ENCODE results near the gene ERFL.

The ERFL gene

DNA sequence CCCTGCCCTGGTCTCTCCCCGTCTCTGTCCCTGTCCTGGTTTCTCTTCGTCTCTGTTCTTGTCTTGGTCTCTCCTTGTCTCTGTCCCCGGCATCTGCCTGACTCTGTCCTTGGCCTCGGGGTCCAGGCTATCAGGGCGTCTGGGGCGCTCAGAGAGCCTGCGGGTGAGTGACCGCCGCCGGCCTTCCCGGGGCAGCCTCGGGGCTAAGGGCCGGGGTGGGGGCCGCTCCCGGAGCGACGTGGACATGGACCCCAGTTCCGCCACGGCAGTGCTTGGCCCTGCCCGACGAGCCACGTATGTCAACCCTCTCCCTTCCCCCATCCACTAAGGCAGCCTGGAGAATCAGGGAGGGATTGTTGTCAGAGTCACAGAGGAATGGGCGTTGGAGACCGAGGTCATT, 30.4 kb downstream of the ERFL start:
- DNase-seq (ENCODE audit: low read depth in 2 of 2): no peak

DNA sequence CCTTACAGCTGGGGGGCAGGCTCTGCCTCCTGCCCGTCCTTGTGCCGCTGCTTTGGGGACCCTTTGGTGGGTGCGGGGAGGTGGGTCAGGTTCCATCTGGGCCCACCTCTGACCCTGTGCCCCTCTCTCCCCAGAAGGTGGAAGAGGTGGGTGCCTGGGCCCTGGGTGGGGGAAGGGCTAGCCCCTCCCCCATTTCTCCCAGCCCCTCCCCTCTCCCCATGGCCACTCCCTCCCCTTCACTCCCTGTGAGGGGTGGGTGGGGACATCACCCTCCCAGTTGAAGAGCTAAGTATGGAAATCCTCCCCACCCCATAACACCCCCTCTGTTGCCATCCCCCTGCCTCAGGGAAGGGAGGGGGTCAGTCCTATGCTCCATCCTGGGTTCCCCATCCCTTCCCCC, 31.1 kb downstream of the ERFL start:
- no peak for DNase-seq (ENCODE audit: low read depth in 2 of 2)

DNA sequence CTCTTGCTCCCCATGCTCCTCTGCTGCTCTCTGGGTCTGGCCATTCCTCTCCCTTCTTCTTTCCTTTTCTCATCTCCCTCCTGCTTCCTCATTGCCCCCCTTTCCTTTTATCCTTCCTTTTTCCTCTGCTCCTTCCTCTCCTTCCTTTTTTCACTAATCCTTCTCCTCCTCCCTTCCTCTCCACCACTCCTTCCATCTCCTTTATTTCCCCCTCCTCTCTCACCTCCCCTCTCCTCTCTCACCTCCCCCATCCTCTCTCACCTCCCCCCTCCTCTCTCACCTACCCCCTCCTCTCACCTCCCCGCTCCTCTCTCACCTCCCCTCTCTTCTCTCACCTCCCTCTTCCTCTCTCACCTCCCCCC, 31.7 kb downstream of the ERFL start:
- no peak for DNase-seq (ENCODE audit: low read depth in 2 of 2)

GRCh38 chr19:41895745-41896580, 32.3 kb downstream of the ERFL start:
- DNase-seq (ENCODE audit: low read depth in 2 of 2): no peak

- no peak for DNase-seq (ENCODE audit: low read depth in 2 of 2)
These were observed 33.9 kb downstream of the ERFL start for GRCh38 chr19:41894350-41894749.

GRCh38 chr19:41893899-41894298, 34.4 kb downstream of the ERFL start:
- no peak for DNase-seq (ENCODE audit: low read depth in 2 of 2)

GRCh38 chr19:41892173-41892902, 35.9 kb downstream of the ERFL start:
- no peak for DNase-seq (ENCODE audit: low read depth in 2 of 2)

- no peak for DNase-seq (ENCODE audit: low read depth in 2 of 2)
These were observed 37.3 kb downstream of the ERFL start for GRCh38 chr19:41890936-41891335.

DNA sequence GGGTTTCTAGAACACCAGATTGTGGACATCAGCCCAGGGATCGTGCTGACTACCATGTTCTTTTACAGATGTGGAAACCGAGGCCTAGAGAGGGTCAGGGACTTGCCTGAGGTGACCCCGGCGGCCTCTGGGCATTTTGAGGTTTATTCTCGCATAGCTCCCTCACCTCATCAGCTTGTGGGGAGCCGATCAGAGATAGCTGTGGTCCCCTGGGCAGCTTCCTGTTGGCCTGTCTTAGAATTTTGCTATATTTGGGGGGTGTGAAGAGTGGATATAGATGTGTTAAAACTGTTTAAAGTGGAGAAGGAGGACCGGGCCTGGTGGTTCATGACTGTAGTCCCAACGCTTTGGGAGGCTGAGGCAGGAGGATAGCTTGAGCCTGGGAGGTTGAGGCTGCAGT, 38.4 kb downstream of the ERFL start:
- no peak for DNase-seq (ENCODE audit: low read depth in 2 of 2)

GRCh38 chr19:41888926-41889325, 39.3 kb downstream of the ERFL start:
- DNase-seq (ENCODE audit: low read depth in 2 of 2): no peak

DNA sequence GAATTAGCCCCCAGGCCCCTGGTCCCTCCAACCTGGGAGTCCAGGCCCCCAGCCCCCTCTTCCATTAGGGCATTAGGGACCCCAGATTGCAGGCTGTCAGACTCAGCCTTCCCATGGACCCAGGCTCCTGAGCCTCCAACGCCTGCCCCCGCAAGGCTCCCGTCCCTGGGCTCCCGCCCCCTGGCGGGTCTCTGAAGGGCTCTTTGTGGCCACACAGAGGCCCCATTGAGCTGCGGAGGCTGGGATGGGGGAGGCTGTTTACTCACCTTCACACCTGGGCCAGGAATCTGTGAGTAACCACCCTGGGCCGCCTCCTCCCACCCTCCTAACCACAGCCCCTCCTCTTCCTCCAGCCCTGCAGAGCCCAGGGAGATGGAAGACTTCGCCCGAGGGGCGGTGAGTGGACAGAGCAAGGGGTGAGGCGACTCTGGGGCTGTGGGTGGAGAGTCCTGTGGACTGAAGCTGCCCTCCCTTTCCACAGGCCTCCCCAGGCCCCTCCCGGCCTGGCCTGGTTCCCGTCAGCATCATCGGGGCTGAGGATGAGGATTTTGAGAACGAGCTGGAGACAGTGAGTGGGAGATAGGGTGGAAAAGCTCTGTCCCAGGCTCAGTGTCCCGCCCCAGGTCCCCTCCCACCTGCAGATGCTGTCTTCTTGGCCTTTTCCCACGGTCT, 40.4 kb downstream of the ERFL start:
- DNase-seq (ENCODE audit: low read depth in 2 of 2): peak; percentile 82 to 85

DNA sequence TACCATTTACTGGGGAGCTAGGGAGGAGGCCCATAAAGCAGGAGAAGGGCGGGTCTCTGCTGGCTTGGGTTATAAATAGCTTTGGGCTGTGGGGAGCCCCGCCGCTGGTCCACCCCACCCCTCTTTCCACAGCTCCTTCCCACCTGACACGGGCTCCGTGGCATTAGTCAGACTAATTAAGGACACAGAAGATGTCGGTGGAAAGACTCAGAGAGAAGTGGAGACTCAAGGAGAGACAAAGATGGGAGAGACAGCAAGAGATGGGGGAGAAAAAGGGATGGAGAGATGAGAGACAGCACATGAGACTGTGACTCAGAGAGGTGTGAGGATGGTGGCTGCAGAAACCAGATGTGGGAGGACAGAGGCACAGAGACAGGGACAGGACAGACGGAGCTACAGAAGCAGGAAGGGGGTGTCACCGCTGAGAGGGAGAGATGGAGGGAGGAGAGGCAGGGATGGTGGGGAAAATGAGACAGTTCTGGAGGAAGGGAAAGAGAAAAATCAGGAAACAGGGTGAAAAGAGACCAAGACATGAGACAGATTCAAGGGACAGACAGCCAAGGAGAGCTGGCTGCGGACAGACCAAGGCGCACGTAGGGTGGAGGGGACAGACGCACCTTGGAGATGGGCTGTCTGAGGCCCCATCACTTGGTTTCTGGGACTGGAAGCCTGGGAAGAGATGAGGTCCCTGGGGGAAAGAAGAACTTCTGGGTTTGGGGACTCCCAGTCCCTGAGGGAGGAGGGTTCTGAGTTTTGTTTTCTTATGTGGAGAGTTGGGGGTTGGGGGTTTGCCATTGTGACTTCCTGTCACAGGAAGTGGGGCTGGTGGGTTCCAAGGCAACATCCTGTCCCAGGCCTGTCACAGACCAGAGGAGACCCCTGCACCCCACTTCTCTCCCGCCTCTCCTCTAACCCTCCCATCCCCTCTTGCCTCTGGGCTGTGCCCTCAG, 41.2 kb downstream of the ERFL start:
- DNase-seq (ENCODE audit: low read depth in 2 of 2): peak in 1 of 2 donors; percentile 53

DNA sequence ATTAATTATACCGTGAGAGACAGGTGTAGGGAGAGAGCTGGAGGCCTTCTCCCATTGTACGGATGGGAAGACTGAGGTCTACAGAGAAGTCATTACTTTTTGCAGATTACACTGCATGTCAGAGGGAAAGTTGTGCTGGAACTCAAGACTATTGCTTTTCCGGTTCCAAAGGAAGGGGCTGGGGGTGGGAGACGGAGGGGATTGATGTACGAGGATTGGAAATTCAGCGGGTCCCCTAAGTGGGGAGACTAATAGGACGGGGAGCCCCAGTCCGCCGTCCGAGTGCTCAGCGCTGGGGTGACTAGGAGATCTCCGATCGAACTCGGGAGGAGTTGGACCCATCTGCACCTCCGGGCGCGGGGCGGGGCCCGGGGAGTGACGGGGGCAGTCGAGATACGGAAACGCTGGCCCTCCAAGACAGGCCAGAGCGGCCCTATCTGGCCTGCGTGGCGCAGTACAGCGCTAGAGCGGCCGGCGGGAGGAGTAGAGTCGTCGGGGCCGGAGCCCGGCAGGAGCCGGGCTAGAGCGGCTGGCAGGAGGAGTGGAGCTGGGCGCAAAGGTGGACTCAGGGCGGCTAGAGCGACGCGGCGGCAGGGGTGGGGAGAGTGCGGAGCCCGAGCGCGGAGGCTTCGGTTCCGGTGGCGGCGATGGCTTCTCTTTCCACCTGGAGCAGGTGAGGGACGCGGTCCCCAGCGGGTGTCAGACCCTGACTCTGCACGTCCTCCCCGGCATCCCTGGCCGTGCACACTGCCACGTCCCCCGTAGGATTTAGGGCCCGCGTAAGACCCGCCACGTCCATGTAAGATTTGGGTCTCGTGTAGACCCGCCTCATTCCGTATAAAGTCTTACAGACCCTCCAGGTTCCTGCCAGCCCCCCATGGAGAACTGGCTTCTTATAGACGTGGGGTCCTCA, 44.2 kb downstream of the ERFL start:
- DNase-seq (ENCODE audit: low read depth in 2 of 2): peak; percentile 89

DNA sequence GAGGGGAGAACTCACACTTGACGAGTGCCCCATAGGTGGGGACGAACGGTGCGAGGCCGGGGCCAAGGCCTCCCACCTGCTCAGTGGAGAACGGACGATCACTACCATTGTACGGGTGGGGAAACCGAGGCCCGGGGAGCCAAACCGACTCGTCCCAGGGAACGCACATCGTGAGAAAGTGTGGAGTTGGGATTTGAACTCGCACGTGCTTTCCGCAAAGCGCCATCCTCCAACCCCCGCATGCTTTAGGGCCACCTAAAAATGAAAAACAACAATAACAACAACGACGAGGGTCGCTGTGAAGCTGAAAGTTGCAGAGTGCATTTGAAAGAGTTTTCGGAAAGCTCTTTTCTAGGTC, 44.8 kb downstream of the ERFL start:
- no peak for DNase-seq (ENCODE audit: low read depth in 2 of 2)

DNA sequence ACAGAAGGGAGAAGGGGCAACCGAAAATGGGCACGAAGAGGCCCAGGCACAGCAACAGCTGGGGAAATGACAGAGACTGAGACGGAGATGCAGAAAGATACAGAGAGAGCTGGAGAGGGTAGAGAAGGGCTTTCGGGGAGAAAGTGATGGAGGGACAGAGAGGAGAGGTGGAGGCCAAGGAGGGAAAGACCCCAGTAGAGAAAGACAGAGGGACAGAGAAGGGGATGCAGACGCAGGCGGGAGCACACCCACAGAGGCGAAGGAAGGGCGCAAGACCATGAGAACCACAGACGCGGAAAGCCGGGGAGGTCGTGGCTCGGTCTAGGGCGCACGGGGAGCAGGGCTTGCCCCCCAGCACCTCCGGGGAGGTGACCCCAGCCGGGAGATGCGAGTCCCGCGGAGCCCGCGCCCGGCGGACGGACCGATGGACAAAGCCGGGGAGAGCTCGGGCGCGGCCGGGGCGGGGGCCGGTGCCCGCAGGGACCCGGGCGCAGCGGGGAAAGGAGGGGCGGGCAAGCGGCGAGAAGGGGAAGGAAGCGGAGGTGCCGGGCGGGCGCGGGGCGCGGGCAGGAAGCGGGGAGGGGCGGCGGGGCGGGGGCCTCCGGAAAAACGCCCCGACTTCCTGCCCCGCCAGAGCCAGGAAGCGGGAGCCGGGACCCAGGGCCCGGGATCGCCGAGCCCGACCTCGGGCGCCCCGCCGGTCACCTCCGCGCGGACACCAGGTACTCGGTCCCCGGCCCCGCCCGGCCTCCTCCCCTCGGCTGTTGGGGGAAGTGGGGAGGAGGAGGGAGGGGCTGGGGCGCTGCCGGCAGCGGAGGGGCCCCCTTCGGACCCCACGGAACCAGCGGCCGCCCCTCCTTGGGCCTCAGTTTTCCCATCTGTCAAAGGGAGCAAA, 45.4 kb downstream of the ERFL start, which contains the start of gene ARHGEF1:
Gene ARHGEF1 (plus strand): TSS at position 617 of the 895 bp plus-strand sequence. CDS start 4,899 bp downstream, outside the sequence.
- DNase-seq (ENCODE audit: low read depth in 2 of 2): no peak

DNA sequence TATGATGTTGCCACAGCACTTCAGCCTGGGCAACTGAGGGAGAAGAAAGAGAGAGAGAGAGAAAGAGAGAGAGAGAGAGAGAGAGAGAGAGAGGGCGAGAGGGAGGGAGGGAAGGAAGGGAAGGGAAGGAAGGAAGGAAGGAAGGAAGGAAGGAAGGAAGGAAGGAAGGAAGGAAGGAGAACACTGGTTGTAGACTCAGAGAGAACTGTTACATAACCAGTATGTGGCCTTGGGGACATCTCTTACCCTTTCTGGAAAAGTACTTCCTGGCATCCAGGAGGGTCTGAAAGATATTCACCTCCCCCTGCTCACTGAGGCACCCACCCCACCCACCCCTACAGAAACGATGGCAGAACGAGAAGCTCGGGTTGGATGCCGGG, 47.9 kb downstream of the ERFL start:
- no peak for DNase-seq (ENCODE audit: low read depth in 2 of 2)

DNA sequence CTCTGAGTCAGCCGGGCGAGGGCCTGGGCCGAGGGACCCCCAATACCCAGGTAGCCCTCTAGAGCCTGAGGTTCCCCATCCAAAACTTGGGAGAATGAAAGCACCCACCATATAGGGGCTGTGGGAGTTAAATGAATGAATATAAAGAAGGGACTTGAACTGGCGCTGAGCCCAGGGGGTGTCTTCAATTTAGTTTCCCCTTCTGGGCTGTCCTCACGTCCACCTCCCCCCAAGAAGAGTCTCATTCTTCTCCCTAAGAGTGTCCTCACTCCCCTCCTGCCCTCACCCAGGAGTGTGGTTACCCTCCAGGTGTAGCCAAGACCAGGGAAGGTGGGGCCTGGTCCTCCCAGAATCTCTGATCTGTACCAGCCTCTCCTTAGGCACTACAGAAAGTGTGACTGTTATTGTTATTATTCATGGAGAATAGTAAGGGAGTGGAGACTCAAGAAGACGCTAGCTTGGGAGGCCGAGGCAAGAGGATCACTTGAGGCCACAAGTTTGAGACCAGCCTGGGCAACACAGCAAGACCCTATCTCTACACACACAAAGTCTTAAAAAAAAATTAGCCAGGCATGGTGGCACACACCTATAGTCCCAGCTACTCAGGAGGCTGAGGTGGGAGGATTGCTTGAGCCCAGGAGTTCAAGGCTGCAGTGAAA, 48.5 kb downstream of the ERFL start:
- no peak for DNase-seq (ENCODE audit: low read depth in 2 of 2)

GRCh38 chr19:41879080-41879479, 49.2 kb downstream of the ERFL start:
- no peak for DNase-seq (ENCODE audit: low read depth in 2 of 2)

All from stimulated activated CD4-positive, alpha-beta T cell treated with anti-CD3 and anti-CD28 coated beads, Interleukin-15, amount 100 ng/mL, for 48 hours (primary cell).